T-cell (primary cell): Measurements from ENCODE around the gene FHIT. TPM values are rescaled to one million over a fixed set of nuclear protein-coding genes. Genes with fewer than 3 reads are reported as not detected.

ENCODE experiments used
- ATAC-seq, 4 experiments: fragments of 200-7000 bp in 3 of 4; fragments of 150-1000 bp in 1 of 4; cut with Tn5 transposase; replicated peaks in 1 of 4; 1 replicate in 3 of 4; 2 replicates in 1 of 4; pipeline ENCODE4 v1.10.0; 2021; ENCODE audit warnings: moderate library complexity in 3 of 4, mild to moderate bottlenecking in 2 of 4, moderate number of reproducible peaks in 1 of 4
- CTCF ChIA-PET, 2 donors: fragments of 300-600 bp; sonication (Branson Sonifier 250); formaldehyde crosslinking; loops; one replicate each; lab custom pipeline; 2022; ENCODE audit warnings: antibody characterized with exemption in 2 of 2; lab: Charles Lee
- POLR2A ChIA-PET, 2 donors: fragments of 300-600 bp; sonication (Branson Sonifier 250); formaldehyde crosslinking; loops; one replicate each; lab custom pipeline; 2022; ENCODE audit warnings: antibody characterized with exemption in 2 of 2; lab: Charles Lee
- DNase-seq, 35 experiments: peaks; one replicate each; pipeline versions ENCODE4 v3.0.0 to v3.0.0-alpha.2; 2013 to 2023
- H3K27ac ChIP-seq: one replicate; pipeline ENCODE4 v1.5.1; 2013; ENCODE audit warnings: low read length
- H3K27me3 ChIP-seq, 2 experiments: replicated peaks in 1 of 2; 1 replicate in 1 of 2; 2 replicates in 1 of 2; pipeline versions ENCODE4 v1.6.1 to v1.7.0; 2013; ENCODE audit warnings: low read length in 1 of 2, mixed read lengths in 1 of 2; ENCODE audit not compliant: control insufficient read depth in 2 of 2, insufficient read depth in 2 of 2; ENCODE audit errors: extremely low read depth in 1 of 2
- H3K36me3 ChIP-seq, 2 donors: 1 replicate in 1 of 2; 2 replicates in 1 of 2; pipeline versions ENCODE4 v1.6.1 to v1.7.0; 2013; ENCODE audit warnings: low read length in 1 of 2; ENCODE audit not compliant: control insufficient read depth in 2 of 2, insufficient read depth in 1 of 2; ENCODE audit errors: extremely low read depth in 1 of 2
- H3K4me1 ChIP-seq, 2 experiments: 1 replicate in 1 of 2; 2 replicates in 1 of 2; pipeline versions ENCODE4 v1.6.1 to v1.7.0; 2013; ENCODE audit warnings: low read length in 2 of 2, mixed read lengths in 1 of 2; ENCODE audit not compliant: insufficient read depth in 2 of 2, control insufficient read depth in 1 of 2; ENCODE audit errors: extremely low read depth in 1 of 2
- H3K4me3 ChIP-seq, 2 donors: 1 replicate in 1 of 2; 2 replicates in 1 of 2; pipeline versions ENCODE4 v1.5.1 to v1.7.0; 2013; ENCODE audit warnings: mild to moderate bottlenecking in 2 of 2, low read length in 1 of 2, moderate library complexity in 1 of 2; ENCODE audit not compliant: control insufficient read depth in 1 of 2; ENCODE audit errors: extremely low read depth in 1 of 2
- H3K9me3 ChIP-seq: 2 replicates; pipeline ENCODE4 v1.7.0; 2013
- H3K27ac Mint-ChIP-seq, 2 donors: one replicate each; pipeline ENCODE4 v1.8.0; 2020 to 2021; ENCODE audit warnings: mild to moderate bottlenecking in 2 of 2, mixed read lengths in 2 of 2
- H3K27me3 Mint-ChIP-seq, 2 donors: one replicate each; pipeline ENCODE4 v1.8.0; 2021 to 2022; ENCODE audit warnings: mixed read lengths in 2 of 2
- H3K36me3 Mint-ChIP-seq: one replicate; pipeline ENCODE4 v1.8.0; 2021; ENCODE audit warnings: mixed read lengths
- H3K4me1 Mint-ChIP-seq, 3 donors: one replicate each; pipeline ENCODE4 v1.8.0; 2020 to 2022; ENCODE audit warnings: mixed read lengths in 3 of 3, mild to moderate bottlenecking in 1 of 3
- H3K4me3 Mint-ChIP-seq, 3 donors: one replicate each; pipeline ENCODE4 v1.8.0; 2020 to 2022; ENCODE audit warnings: mild to moderate bottlenecking in 3 of 3, mixed read lengths in 3 of 3, moderate library complexity in 3 of 3
- H3K9me3 Mint-ChIP-seq, 3 donors: one replicate each; pipeline ENCODE4 v1.8.0; 2020 to 2022; ENCODE audit warnings: mixed read lengths in 3 of 3
- WGBS: methylation state at CpG from one replicate; pipeline ENCODE4 v1.1.5; 2013; ENCODE audit warnings: missing lambda C conversion rate; ENCODE audit not compliant: insufficient coverage; 5-methylcytosine and 5-hydroxymethylcytosine counted together
- total RNA-seq, 35 experiments: library from RNA in 6 of 35; stranded (reverse) in 6 of 35; fragments of 120-200 nt in 1 of 35; gene quantifications; one replicate each; pipeline versions ENCODE4 v1.2.1 to v1.2.4 and lab custom pipeline; 2013 to 2026

The FHIT gene
- total RNA-seq, 5 donors from 2014 or later (not counting 1 experiment from before 2014, with no cell fraction given) = 33.1 to 197 (median 78.3) TPM

GRCh38 chr3:60298141-60298540 is 953.1 kb downstream of the FHIT start:
- Histone ChIP-seq H3K4me3 (no peak overlapping the region), H3K36me3 (no peaks in the 10 kb centered on the region), H3K4me1 (peaks cover under 1 to 3% of the 10 kb centered on the region in 2 experiments), H3K9me3 (no peaks in the 10 kb centered on the region), H3K27me3 (no peaks in the 10 kb centered on the region), H3K27ac (no peak overlapping the region)
- WGBS = no CpG with 5 or more reads among the region's 3 CpGs
- peaks cover 2% of the 10 kb centered on the region for H3K36me3 Mint-ChIP-seq
- H3K9me3 Mint-ChIP-seq = peaks cover 0 to 7% (median 6%) of the 10 kb centered on the region in 3 donors
- H3K4me1 Mint-ChIP-seq = peaks cover 5 to 15% (median 5%) of the 10 kb centered on the region in 3 donors
- peaks cover 0 to 4% of the 10 kb centered on the region in 2 donors for H3K27me3 Mint-ChIP-seq
- ATAC-seq (no peak), DNase-seq (no peak)
- CTCF ChIA-PET = no interaction called here
- no peak overlapping the region for H3K27ac Mint-ChIP-seq
- POLR2A ChIA-PET = no interaction called here
- H3K4me3 Mint-ChIP-seq = no peak overlapping the region

- no peak overlapping the region for H3K4me3 Mint-ChIP-seq
- H3K9me3 Mint-ChIP-seq = peaks cover 0 to 6% (median 3%) of the 10 kb centered on the region in 3 donors
- H3K27ac ChIP-seq = no peak overlapping the region
- no peaks in the 10 kb centered on the region for H3K27me3 Mint-ChIP-seq
- no peaks in the 10 kb centered on the region for H3K36me3 ChIP-seq
- no peaks in the 10 kb centered on the region for H3K27me3 ChIP-seq
- peaks cover 0 to 5% (median 0%) of the 10 kb centered on the region in 3 donors for H3K4me1 Mint-ChIP-seq
- H3K36me3 Mint-ChIP-seq = peaks cover 2% of the 10 kb centered on the region
- DNase-seq (no peak), ATAC-seq (no peak)
- no peaks in the 10 kb centered on the region for H3K4me1 ChIP-seq
- H3K27ac Mint-ChIP-seq = no peak overlapping the region
- 29% methylated on average over 1 of the region's 3 CpGs for WGBS
- no peaks in the 10 kb centered on the region for H3K9me3 ChIP-seq
- ChIA-PET POLR2A (no interaction called here), CTCF (no interaction called here)
- no peak overlapping the region for H3K4me3 ChIP-seq
Measured at GRCh38 chr3:60294181-60294580, 957.1 kb downstream of the FHIT start.

- no peaks in the 10 kb centered on the region for H3K36me3 ChIP-seq
- DNase-seq (no peak), ATAC-seq (no peak)
- no peak overlapping the region for H3K4me3 ChIP-seq
- H3K4me1 ChIP-seq = no peaks in the 10 kb centered on the region
- no peaks in the 10 kb centered on the region for H3K27me3 ChIP-seq
- Mint-ChIP-seq H3K4me3 (no peak overlapping the region), H3K36me3 (no peaks in the 10 kb centered on the region), H3K27me3 (no peaks in the 10 kb centered on the region), H3K4me1 (no peaks in the 10 kb centered on the region), H3K27ac (no peak overlapping the region), H3K9me3 (peaks cover 0 to 3% (median 0%) of the 10 kb centered on the region in 3 donors)
- H3K27ac ChIP-seq = no peak overlapping the region
- 89% methylated on average over 6 of the region's 6 CpGs for WGBS
- POLR2A ChIA-PET = no interaction called here
- no peaks in the 10 kb centered on the region for H3K9me3 ChIP-seq
- CTCF ChIA-PET = no interaction called here
Measured at GRCh38 chr3:60291115-60291514, 960.1 kb downstream of the FHIT start.

- DNase-seq = no peak
- Histone ChIP-seq H3K4me1 (no peaks in the 10 kb centered on the region), H3K4me3 (no peak overlapping the region), H3K9me3 (no peaks in the 10 kb centered on the region), H3K36me3 (no peaks in the 10 kb centered on the region), H3K27me3 (no peaks in the 10 kb centered on the region), H3K27ac (no peak overlapping the region)
- ChIA-PET POLR2A (no interaction called here), CTCF (no interaction called here)
- no CpG with 5 or more reads among the region's 1 CpG for WGBS
- Mint-ChIP-seq H3K36me3 (no peaks in the 10 kb centered on the region), H3K27ac (no peak overlapping the region), H3K4me3 (no peak overlapping the region), H3K27me3 (no peaks in the 10 kb centered on the region), H3K9me3 (no peaks in the 10 kb centered on the region), H3K4me1 (no peaks in the 10 kb centered on the region)
- no peak for ATAC-seq
Measured at GRCh38 chr3:60290122-60290492, 961.1 kb downstream of the FHIT start.

GRCh38 chr3:60289341-60290121 is 961.7 kb downstream of the FHIT start:
- H3K4me1 ChIP-seq = no peaks in the 10 kb centered on the region
- ChIA-PET CTCF (no interaction called here), POLR2A (no interaction called here)
- ATAC-seq (no peak), DNase-seq (no peak)
- no peak overlapping the region for H3K4me3 Mint-ChIP-seq
- no peaks in the 10 kb centered on the region for H3K27me3 ChIP-seq
- no peak overlapping the region for H3K27ac Mint-ChIP-seq
- H3K9me3 Mint-ChIP-seq = no peaks in the 10 kb centered on the region
- H3K27ac ChIP-seq = no peak overlapping the region
- no peak overlapping the region for H3K4me3 ChIP-seq
- 60% methylated on average over 1 of the region's 8 CpGs for WGBS
- H3K4me1 Mint-ChIP-seq = no peaks in the 10 kb centered on the region
- no peaks in the 10 kb centered on the region for H3K27me3 Mint-ChIP-seq
- H3K36me3 ChIP-seq = no peaks in the 10 kb centered on the region
- H3K9me3 ChIP-seq = no peaks in the 10 kb centered on the region
- H3K36me3 Mint-ChIP-seq = no peaks in the 10 kb centered on the region

GRCh38 chr3:60282866-60283265 is 968.4 kb downstream of the FHIT start:
- ChIA-PET CTCF (no interaction called here), POLR2A (no interaction called here)
- no CpG with 5 or more reads among the region's 2 CpGs for WGBS
- Mint-ChIP-seq H3K36me3 (no peaks in the 10 kb centered on the region), H3K4me3 (no peak overlapping the region), H3K27ac (no peak overlapping the region), H3K9me3 (no peaks in the 10 kb centered on the region), H3K27me3 (no peaks in the 10 kb centered on the region), H3K4me1 (no peaks in the 10 kb centered on the region)
- Histone ChIP-seq H3K27ac (no peak overlapping the region), H3K4me1 (no peaks in the 10 kb centered on the region), H3K9me3 (no peaks in the 10 kb centered on the region), H3K27me3 (no peaks in the 10 kb centered on the region), H3K4me3 (no peak overlapping the region), H3K36me3 (no peaks in the 10 kb centered on the region)
- ATAC-seq (no peak), DNase-seq (no peak)
